SK-N-DZ (cell line): ENCODE measurements around the gene TRABD2B.

Experiments
- DNase-seq: peaks from one replicate; pipeline ENCODE4 v3.0.0-alpha.2; 2015; ENCODE audit warnings: low spot score

TRABD2B gene

GRCh38 chr1:47803815-47804501 lies 193.2 kb downstream of the TRABD2B start:
- peak; percentile 85 for DNase-seq

- DNase-seq = no peak
Measured at GRCh38 chr1:47797575-47797974, 199.6 kb downstream of the TRABD2B start.

GRCh38 chr1:47796626-47797025 lies 200.6 kb downstream of the TRABD2B start:
- no peak for DNase-seq

GRCh38 chr1:47795102-47795501 lies 202.1 kb downstream of the TRABD2B start:
- DNase-seq = no peak

- DNase-seq = no peak
Measured at GRCh38 chr1:47794530-47794929, 202.7 kb downstream of the TRABD2B start.

GRCh38 chr1:47794081-47794480 lies 203.1 kb downstream of the TRABD2B start:
- DNase-seq = no peak

GRCh38 chr1:47793563-47793962 lies 203.6 kb downstream of the TRABD2B start:
- no peak for DNase-seq

- DNase-seq = no peak
Measured at GRCh38 chr1:47792779-47793178, 204.4 kb downstream of the TRABD2B start.

- DNase-seq = no peak
Measured at GRCh38 chr1:47791879-47792608, 205.1 kb downstream of the TRABD2B start.

- DNase-seq = no peak
Measured at GRCh38 chr1:47788761-47789160, 208.4 kb downstream of the TRABD2B start.

GRCh38 chr1:47787560-47787959 lies 209.6 kb downstream of the TRABD2B start:
- DNase-seq = no peak

- DNase-seq = no peak
Measured at GRCh38 chr1:47786316-47786715, 210.9 kb downstream of the TRABD2B start.

- DNase-seq = peak; percentile 20
Measured at GRCh38 chr1:47785561-47786271, 211.5 kb downstream of the TRABD2B start.

- DNase-seq = no peak
Measured at GRCh38 chr1:47785118-47785517, 212.1 kb downstream of the TRABD2B start.

GRCh38 chr1:47784497-47784822 lies 212.7 kb downstream of the TRABD2B start:
- no peak for DNase-seq

GRCh38 chr1:47783638-47784496 lies 213.3 kb downstream of the TRABD2B start:
- DNase-seq = no peak

- DNase-seq = no peak
Measured at GRCh38 chr1:47782414-47783166, 214.6 kb downstream of the TRABD2B start.

GRCh38 chr1:47781171-47781959 lies 215.8 kb downstream of the TRABD2B start:
- DNase-seq = no peak

- no peak for DNase-seq
Measured at GRCh38 chr1:47780469-47780995, 216.7 kb downstream of the TRABD2B start.

GRCh38 chr1:47779613-47780012 lies 217.6 kb downstream of the TRABD2B start:
- no peak for DNase-seq
